OCI-LY1 (cell line): ENCODE results near the gene MRPL28.

Experiments
- H2AFZ ChIP-seq: fragments of 200-600 bp; sonication (generic), shearing (Covaris generic); 2 replicates; pipeline ENCODE4 v1.6.0; 2014; ENCODE audit warnings: antibody characterized with exemption, mild to moderate bottlenecking, low read length
- H3F3A ChIP-seq: fragments of 200-600 bp; sonication (generic), shearing (Covaris generic); 2 replicates; pipeline ENCODE4 v1.6.0; 2014; ENCODE audit warnings: mild to moderate bottlenecking, antibody characterized with exemption, low read length, moderate library complexity; ENCODE audit not compliant: insufficient read depth
- H3K27ac ChIP-seq: fragments of 200-600 bp; sonication (generic); 2 replicates; pipeline ENCODE4 v1.5.1; 2014; ENCODE audit warnings: low read length, mixed run types, mild to moderate bottlenecking, low read depth; ENCODE audit not compliant: poor library complexity, severe bottlenecking
- H3K27me3 ChIP-seq: fragments of 200-600 bp; sonication (generic); 2 replicates; pipeline ENCODE4 v1.6.0; 2014; ENCODE audit warnings: antibody characterized with exemption, mild to moderate bottlenecking, low read length, moderate library complexity; ENCODE audit not compliant: insufficient read depth
- H3K36me3 ChIP-seq: fragments of 200-600 bp; sonication (generic); 2 replicates; pipeline ENCODE4 v1.6.1; 2014; ENCODE audit warnings: mild to moderate bottlenecking, antibody characterized with exemption, low read length, moderate library complexity, mixed read lengths; ENCODE audit not compliant: insufficient read depth
- H3K4me1 ChIP-seq: fragments of 200-600 bp; sonication (generic); 2 replicates; pipeline ENCODE4 v1.5.1; 2014; ENCODE audit warnings: mild to moderate bottlenecking, low read length, moderate library complexity; ENCODE audit not compliant: insufficient read depth, severe bottlenecking
- H3K4me2 ChIP-seq: fragments of 200-600 bp; sonication (generic), shearing (Covaris generic); 2 replicates; pipeline ENCODE4 v1.6.1; 2014; ENCODE audit warnings: low read length
- H3K4me3 ChIP-seq: fragments of 200-600 bp; sonication (generic); 2 replicates; pipeline ENCODE4 v1.5.1; 2014; ENCODE audit warnings: low read length, low read depth, mild to moderate bottlenecking, mixed read lengths; ENCODE audit not compliant: poor library complexity, severe bottlenecking
- H3K79me2 ChIP-seq: fragments of 200-600 bp; shearing (Covaris generic); 2 replicates; pipeline ENCODE4 v1.6.1; 2016; ENCODE audit warnings: mixed run types, low read length, mixed read lengths; ENCODE audit not compliant: insufficient read depth
- H3K9ac ChIP-seq: fragments of 200-600 bp; sonication (generic), shearing (Covaris generic); 2 replicates; pipeline ENCODE4 v1.6.1; 2014; ENCODE audit warnings: mild to moderate bottlenecking, low read length, mixed read lengths
- H3K9me2 ChIP-seq: fragments of 200-600 bp; sonication (generic), shearing (Covaris generic); 2 replicates; pipeline ENCODE4 v1.6.1; 2014; ENCODE audit warnings: low read depth, mild to moderate bottlenecking, low read length, mixed read lengths
- H3K9me3 ChIP-seq: fragments of 200-600 bp; shearing (Covaris generic); 2 replicates; pipeline ENCODE4 v1.6.1; 2014; ENCODE audit warnings: low read length, mixed read lengths
- H4K20me1 ChIP-seq: fragments of 200-600 bp; sonication (generic), shearing (Covaris generic); 2 replicates; pipeline ENCODE4 v1.6.0; 2016; ENCODE audit warnings: mild to moderate bottlenecking, low read length; ENCODE audit not compliant: insufficient read depth
- EZH2 ChIP-seq: fragments of 200-600 bp; sonication (generic), shearing (Covaris generic); IDR thresholded peaks from 2 replicates; pipeline ENCODE4 v1.8.0; 2017; ENCODE audit warnings: borderline replicate concordance, mixed run types, mild to moderate bottlenecking, antibody characterized with exemption, low read length, moderate library complexity, mixed read lengths
- TF ChIP-seq, protein P1 (sequence below): fragments of 200-600 bp; sonication (generic), shearing (Covaris generic); IDR thresholded peaks from 2 replicates; pipeline ENCODE4 v1.5.1; 2017; ENCODE audit warnings: mild to moderate bottlenecking, antibody characterized with exemption, low read length, moderate library complexity, mixed read lengths

The MRPL28 gene

DNA sequence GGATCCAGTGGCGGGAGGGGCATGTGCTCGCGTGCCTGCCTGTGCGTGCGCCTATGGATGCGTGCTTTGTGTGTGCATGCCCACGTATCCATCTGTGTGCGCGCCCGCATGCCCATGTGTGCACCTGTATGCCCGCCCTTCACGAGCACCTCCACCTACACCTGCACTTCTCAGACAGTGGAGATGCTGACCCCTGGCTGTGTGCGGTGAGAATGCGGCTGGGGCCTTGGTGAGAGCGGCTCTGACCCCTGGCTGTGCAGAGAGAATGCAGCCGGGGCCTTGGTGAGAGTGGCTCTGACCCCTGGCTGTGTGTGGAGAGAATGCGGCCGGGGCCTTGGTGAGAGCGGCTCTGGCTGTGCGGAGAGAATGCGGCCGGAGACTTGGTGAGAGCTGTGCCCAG lies 51.7 kb downstream of the MRPL28 start:
- Histone ChIP-seq H3K9ac (no peak overlapping the region), H3K9me3 (no peaks in the 10 kb centered on the region), H3K9me2 (no peaks in the 10 kb centered on the region), H3K36me3 (peaks cover 16% of the 10 kb centered on the region; the same call in 1 of the 2 replicates), H3K4me2 (no peak overlapping the region), H2AFZ (no peak overlapping the region), H3F3A (no peaks in the 10 kb centered on the region), H3K27me3 (no peaks in the 10 kb centered on the region), H3K79me2 (no peaks in the 10 kb centered on the region), H3K27ac (no peak overlapping the region), H3K4me1 (peaks cover 3% of the 10 kb centered on the region), H4K20me1 (no peaks in the 10 kb centered on the region), H3K4me3 (no peak overlapping the region)
- TF ChIP-seq, protein P1, sequence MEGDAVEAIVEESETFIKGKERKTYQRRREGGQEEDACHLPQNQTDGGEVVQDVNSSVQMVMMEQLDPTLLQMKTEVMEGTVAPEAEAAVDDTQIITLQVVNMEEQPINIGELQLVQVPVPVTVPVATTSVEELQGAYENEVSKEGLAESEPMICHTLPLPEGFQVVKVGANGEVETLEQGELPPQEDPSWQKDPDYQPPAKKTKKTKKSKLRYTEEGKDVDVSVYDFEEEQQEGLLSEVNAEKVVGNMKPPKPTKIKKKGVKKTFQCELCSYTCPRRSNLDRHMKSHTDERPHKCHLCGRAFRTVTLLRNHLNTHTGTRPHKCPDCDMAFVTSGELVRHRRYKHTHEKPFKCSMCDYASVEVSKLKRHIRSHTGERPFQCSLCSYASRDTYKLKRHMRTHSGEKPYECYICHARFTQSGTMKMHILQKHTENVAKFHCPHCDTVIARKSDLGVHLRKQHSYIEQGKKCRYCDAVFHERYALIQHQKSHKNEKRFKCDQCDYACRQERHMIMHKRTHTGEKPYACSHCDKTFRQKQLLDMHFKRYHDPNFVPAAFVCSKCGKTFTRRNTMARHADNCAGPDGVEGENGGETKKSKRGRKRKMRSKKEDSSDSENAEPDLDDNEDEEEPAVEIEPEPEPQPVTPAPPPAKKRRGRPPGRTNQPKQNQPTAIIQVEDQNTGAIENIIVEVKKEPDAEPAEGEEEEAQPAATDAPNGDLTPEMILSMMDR, result peak; percentile 23
- no peak for TF ChIP-seq EZH2

DNA sequence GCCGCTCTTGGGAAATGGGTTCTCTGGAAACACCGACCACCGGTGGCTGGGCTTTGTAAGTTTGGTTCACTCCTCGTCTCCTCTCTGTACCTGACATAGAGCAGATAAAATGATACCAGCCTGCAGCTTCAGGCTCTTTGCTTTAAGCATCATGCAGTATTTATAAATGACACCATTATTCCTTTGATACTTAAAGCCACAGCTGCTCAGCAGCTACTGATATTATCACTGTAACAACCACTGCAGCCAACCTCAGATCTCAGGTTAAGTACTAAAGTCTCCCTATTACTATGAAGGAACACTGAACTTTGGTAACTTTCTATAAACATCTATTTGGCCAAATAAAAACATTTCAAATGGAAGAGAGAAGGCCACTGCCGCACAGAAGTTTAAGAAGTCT lies 52.8 kb downstream of the MRPL28 start:
- Histone ChIP-seq H4K20me1 (no peaks in the 10 kb centered on the region), H3K4me3 (no peak overlapping the region), H3K9me3 (no peaks in the 10 kb centered on the region), H3K27me3 (no peaks in the 10 kb centered on the region), H3K9ac (no peak overlapping the region), H3K79me2 (no peaks in the 10 kb centered on the region), H3K4me1 (no peaks in the 10 kb centered on the region), H2AFZ (no peak overlapping the region), H3K36me3 (peaks cover 25% of the 10 kb centered on the region; the same call in 1 of the 2 replicates), H3K9me2 (no peaks in the 10 kb centered on the region), H3F3A (no peaks in the 10 kb centered on the region), H3K4me2 (no peak overlapping the region), H3K27ac (no peak overlapping the region)
- TF ChIP-seq, protein P1, result no peak
- TF ChIP-seq EZH2, result no peak
